Activated T-helper 1 cell treated with Interleukin-2 at 50 U/mL for 16 hours (primary cell): ENCODE data around the gene PRKCE.

Experiments used
- DNase-seq: peaks from one replicate; pipeline ENCODE4 v3.0.0-alpha.2; 2020; ENCODE audit warnings: low read depth

The PRKCE gene

DNA sequence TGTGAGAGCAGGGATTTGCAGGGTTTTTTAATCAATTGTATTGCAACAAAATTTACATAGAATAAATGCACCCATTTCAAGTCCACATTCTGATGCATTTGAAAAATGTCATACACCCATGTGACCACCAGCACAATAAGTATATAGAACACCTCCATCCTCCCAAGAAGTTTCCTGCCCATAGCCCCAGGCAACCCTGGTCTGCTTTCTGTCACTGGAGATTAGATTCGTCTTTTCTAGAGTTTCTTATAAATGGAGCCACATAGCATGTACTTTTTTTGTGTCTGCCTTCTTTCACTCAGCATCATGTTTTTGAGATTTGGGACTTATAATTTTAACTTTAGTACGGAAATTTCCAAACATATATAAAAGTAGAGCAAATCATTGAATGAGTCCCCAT is 518.6 kb downstream of the PRKCE start:
- DNase-seq = no peak

DNA sequence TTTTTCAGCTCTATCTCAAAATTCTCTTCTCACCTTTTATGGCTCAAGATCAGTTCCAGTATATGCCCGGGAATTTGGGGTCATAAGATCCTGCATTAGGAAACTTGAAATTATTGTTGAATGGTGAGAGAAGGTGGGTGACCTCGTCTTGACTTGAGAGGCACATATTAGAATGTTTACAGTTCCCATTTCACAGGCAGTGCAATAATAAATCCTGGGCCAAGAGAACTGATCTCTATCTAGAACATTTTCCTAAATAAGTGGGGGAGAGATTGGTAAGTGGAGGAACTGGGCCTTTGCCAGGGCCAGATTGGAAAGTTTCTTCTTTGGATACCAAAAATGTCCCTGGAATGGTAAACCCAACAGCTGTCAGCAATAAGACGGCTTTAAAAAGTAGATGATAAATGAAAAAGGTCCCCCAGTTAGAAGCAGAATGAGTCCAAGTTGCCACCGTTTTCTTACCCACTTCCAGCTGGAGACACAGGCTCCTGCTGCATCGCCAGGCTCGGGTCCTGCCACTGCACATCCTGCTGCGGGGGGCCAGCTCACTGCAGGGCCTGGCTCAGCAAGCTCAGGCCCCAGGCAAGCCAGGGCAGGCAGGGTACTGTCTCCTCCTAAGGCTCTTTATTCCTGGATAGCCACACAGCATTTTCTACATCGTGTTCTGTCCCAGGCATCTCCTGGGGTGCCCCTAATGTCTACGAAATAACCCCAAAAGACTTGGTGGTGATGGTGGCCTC is 519.3 kb downstream of the PRKCE start:
- no peak for DNase-seq

DNA sequence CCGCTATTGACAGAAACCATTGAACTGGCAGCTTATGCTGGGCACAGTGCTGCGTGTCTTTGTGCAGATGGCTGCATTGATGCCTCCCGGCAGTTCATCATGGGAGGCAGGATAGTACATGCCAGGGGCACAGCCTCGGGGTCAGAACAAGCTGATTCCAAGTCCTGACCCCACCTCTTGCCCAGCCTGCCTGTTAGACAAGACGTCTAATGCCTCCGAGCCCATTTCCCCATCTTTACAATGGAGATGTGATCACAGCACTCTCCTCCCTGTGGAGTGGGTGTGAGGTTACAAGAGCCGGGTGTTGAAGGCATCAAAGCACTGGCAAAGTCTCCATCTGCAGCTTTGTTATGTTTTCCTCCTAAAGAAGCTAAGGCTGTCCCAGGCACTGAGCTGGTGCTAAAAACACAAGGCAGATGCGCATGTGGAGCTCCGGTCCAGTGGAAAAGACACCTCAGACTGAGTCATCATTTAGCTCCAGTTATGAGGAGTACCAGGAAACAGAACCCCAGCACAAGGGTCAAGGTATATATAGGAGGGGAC is 520.0 kb downstream of the PRKCE start:
- DNase-seq = no peak

DNA sequence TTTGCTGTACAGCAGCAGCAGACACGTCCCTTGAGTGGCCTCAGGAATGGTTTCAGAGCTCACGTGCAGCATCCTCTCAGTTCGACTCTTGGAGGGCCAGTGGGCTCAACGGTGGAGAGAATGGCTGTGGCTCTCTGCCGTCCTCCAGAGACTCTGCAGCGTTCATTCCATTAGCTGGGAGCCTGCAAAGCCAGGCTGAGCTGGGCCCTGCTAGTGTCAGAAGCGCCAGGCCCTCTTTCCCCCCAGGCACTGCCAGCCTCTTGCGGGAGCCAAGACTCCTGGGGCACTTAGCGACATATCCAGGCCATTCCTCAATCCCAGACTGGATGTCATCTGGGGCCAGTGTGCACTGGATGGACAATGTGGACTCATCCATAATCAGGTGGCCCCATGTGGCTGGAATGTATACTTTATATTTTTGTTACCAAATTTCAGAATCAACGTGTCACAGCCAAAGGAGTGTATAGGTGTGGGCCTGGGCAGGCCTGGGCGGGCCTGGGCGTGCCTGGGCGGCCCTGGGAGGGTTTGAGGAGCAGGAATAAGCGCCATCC is 520.6 kb downstream of the PRKCE start:
- no peak for DNase-seq

DNA sequence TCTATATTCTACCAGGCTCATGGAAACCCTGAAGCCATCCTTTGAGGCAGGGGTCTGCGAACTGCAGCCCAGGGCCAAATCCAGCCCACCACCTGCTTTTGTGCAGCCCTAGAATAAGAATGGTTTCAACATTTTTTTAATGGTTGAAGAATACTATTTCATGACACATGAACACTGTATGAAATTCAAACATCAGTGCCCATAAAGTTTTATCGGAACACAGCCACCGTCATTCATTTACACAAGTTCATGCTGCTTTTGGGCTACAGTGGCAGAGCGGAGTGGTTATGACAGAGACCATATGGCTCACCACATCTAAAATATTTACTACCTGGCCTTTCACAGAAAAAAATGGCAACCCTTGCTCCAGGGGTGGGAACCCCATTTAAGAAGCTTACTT is 521.6 kb downstream of the PRKCE start:
- no peak for DNase-seq

DNA sequence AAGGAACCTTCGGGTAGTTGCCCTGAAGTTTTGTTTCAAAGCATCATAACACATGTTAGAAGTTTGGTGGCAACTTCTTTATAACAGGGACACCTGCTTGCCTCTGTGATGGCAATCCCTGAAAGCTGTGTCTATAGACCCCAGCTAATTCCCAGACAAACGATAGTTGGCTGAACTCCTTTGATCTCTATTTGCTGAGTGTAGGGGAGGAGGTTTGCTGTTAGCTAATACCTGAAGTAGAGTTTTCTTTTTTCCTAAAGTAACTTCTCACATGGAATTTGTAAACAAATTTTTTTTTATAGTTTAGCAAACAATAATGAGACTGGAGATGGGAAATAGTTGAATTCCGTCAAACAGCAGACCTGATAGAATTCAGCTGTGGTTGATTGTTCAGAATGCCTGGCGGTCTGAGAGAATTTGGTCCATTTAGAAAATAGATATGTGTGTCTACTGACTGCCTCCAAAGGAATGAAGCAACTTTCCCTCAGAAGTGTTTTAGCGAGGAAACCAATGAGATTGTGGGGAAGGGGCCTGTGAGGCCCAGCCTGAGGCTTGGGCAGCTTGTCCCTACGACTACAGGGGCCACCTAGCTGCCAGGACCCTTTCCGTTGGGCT is 522.3 kb downstream of the PRKCE start:
- DNase-seq = no peak

DNA sequence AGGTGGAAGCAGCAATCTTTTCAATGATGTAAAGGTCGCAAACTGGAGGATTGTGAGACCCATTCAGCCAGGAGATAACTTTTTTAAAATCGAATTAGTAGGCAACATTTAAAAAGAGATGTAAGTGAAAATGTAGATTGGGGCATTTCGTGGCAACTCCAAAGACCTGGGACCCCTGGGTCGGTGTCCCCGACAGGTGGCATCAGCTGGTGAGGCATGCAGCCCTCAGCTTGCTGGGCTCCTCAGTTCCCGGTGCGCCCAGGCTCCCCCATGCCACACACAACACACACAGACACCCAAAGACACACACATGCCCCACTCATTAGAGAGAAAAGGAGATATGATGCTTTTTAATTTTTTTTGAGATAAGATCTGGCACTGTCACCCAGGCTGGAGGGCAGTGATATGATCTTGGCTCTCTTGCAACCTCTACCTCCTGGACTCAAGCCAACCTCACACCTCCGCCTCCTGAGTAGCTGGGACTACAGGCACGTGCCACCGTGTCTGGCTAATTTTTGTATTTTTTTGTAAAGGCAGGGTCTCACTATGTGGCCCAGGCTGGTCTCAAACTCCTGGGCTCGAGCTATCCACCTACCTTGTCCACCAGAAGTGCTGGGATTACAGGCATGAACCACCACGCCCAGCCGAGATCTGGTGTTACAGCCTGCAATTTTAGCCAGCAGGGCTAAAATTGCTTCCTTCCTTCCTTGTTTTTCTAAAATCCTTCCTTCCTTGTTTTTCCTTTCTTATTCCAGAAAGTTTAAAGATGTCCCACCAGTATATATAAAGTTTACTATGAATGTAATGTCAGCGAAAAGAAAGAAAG is 523.1 kb downstream of the PRKCE start:
- no peak for DNase-seq

DNA sequence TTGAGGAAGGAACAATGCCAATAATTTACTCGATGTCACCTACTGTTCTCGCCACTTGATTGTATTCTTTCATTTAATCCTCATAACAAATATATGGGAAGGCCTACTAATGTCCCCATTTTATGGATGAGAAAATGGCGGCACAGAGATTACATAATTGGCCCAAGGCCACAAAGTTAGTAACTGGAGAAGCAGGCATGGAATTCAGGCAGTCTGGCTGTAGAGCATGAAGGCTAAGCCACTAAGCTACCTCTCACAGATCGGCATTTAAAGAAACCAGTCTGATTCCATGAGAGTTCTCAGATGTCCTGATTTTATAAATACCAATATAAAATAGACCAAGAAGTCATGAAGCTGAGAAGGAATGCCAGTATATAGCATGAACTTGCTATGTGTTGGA is 523.9 kb downstream of the PRKCE start:
- DNase-seq = no peak

DNA sequence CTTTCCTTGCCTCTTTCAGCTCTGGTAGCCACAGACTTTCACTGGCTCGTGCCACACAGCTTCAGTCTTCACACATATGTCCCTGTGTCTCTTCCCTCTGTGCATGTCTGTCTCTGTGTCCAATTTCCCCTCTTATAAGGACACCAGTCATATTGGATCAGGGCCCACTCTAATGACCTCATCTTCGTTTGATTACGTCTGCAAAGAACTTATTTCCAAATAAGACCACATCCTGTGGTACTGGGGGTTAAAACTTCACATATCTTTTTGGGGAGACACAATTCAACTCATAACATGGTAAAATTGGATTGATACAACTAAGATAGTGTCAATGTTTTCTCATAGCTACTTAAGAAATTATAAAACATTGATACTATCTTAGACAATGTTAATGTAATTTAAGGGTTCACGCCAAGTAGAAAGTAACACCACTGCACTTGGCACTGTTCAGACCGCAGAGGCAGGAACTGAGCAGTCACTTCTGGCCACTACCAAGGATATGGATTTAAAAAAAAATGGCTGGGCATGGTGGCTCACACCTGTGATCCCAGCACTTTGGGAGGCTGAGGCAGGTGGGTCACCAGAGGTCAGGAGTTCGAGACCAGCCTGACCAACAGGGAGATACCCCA is 526.1 kb downstream of the PRKCE start:
- no peak for DNase-seq

DNA sequence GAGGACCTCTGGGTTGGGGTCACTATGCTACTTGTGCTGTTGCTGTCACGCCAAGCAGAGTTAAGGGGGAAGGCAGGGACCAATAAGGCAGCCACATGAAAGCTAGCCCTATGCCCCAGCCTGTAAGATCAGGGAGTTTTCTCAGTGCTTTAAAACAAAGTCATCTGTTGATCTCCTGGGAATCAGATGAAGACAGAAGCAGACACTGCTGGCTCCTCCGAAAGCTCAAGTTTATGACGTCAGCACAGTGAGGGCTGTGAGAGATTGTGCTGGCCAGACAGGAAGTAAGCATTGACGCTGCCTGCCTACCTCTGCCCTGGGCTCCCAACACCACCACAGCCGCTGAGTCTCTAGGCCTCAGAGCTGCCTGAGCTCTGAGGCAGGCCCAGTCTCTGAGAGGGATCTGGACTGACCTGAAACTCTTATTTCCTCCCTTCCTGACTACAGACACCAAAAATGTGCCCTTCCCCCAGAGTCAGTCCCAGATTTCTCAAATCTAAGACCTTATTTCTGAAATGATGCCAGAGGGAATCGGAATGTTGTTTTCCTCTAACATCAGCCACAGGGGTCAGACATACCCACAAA is 527.7 kb downstream of the PRKCE start:
- peak; percentile 18 for DNase-seq

DNA sequence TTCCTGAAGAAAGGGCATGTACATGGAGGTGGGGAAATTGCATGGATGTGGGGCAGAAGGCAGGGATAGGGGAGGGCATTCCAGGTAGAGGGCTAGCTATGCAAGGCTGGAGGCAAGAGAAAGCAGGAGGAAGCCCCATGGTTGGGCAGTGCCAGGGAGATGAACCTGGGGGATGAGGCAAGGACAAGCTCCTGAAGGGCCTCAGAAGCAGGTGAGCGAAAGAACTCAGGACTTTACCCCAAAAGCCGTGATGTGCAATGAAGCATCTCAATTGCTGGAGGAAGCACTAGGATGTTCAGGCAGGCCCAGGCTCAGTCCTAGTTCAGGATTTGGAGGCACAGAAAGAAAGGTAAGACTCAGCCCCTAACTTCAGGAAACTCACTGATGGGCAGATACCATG is 528.7 kb downstream of the PRKCE start:
- DNase-seq = no peak

DNA sequence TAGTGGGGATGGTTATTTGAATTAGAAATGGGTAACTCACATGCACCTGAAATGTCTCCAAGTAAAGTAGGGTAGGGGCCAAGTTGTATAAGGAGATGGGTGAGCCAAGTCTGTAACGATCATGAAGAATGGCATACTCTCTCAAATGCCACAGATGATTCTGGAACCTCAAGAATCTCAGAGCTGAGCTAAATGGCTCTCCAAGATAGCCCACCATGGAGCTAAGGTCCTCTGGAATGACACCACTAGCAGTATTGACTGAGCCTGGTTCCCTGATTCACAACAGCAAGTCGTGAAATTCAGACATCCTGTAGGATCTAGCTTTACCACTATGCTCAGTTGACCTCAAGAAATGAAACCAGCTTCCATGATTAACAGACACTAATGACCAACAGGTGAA is 529.8 kb downstream of the PRKCE start:
- DNase-seq = no peak

DNA sequence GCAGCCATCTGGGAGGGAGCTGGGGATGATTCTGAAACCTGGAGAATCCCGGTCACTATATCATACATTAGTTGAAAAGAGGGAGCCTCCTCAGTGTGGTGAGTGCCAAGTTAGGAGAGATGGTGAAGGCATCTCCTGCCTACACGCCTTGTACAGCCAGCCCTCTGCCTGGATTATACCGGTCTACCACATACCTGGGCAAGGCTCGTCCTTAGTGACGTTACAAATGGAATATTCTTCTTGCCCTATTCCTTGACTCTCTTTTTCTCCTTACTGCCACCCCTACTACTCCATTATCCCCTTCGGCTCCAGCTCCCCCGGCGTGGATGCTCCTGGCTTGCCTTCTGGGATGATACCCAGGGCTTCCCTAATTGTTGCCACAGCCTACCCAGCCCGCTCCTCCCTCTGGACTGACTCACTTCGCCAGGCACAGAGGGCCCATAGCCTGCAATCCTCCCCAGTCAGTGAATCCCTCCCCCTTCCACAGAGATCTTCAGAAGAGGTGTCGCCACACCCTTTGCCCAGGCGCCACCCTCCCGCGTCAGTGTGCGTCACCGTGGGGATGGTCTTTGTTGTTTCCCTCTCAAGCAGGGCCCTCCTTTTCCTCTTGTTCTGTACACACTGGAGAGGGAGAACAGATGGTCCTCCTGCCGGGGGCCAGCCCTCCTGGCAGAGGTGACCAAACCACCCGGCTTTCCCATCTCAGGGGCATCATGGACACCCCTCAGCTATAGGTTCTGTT is 530.5 kb downstream of the PRKCE start:
- no peak for DNase-seq

DNA sequence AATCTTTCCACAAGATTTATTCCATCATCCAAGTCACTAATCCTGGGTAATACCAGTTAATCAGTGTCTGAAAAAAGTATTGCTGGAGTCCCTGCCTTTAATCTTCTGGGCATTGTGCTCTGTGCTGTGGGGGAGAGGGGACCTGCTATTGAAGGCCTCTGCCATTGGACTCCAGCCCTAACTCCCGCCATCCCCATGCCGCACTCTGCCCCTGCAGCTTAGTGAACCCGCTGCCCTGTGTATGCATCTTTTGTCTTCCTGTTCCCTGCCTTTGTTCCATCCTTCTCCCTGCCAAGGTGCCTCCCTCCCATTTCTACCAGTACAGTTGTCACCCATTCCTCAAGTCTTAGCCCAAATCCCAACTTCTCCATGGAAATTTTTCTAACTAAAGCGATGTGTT is 532.0 kb downstream of the PRKCE start:
- DNase-seq = no peak

DNA sequence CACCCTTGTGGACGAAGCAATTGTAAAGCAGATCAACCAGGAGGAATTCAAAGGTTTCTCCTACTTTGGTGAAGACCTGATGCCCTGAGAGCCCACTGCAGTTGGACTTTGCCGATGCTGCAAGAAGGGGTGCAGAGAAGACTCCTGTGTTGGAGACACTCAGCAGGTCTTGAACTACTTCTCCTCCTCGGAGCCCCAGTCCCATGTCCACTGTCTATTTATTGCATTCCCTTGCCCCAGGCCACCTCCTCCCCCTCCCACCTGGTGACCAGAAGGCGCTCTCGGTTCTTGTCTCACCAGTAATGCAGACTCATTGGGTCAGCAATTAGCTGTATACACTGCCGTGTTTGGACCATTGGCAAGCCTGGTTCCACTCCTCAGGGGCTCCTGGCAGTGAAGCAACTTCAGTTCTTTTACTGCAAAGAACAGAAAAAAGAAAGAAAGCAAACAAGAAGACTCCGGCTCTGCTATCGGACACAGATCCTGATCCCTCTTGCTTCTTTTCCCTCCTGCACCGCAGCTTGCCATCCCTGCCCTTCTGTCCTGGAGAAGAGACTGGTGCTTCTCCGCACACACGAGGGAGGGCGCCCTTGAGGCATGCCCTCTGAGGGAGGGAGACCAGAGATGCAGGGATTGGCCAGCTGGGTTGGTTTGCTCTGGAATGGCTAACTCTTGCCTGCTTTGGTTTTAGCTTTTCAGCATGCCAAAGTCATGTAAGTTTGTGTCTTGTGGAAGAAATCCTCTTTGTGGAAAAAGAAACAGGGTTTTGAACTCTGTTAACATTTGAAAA is 533.5 kb downstream of the PRKCE start:
- no peak for DNase-seq

DNA sequence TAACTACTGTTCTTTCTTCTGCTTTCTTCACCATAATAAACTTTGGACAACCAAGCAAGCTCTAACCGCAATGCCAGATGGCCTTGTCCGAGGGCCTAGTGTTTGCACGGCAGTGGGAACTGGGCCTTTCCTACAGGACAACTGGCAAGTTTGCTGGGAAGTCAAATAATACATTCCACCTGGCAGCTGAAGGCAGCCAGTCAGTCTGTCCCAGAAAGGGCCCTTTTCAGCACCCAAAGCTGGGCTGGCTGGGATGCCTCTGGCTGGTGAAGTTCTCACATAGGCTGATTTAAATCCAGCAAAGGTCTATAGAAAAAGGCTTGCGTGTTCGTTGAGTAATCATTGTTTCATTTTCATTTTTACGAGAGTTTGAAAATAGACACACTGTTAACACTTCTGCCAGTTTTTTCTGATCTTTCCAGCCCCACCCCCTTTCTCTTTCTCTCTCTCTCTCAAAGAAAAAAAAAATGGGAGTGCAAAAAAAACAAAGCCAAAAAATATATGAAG is 535.7 kb downstream of the PRKCE start:
- no peak for DNase-seq

DNA sequence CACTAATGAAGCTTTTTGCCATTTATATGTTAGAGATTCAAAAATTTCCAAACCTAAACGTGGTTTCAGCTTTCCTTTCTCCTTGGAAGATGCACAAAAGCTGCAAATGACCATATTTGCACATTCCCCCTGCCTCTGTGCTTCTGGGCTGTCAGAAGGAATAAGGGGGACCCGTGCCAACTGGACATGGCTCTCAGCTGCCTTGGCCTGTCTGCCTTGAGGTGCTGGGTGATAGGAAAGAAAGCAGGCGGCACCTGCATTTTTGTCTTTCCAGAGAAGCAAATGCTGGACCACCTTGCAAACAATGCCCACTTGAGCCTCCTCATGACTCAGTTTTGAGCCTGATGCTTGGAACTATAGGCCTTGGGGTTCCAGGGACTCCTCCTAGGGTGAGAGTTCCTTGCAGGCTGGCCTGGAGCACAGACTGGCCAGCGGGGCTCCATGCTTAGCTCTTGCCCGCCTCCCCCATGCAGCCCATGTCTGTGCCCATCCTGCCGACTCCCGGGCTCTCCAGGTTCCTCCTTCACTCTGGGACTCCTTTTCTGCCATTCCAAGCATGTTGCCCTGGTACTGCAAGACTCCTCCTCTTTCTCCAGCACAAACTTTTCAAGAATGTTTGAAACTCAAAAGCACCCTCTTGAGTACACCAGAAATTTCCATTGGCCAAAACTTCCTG is 536.7 kb downstream of the PRKCE start:
- no peak for DNase-seq

DNA sequence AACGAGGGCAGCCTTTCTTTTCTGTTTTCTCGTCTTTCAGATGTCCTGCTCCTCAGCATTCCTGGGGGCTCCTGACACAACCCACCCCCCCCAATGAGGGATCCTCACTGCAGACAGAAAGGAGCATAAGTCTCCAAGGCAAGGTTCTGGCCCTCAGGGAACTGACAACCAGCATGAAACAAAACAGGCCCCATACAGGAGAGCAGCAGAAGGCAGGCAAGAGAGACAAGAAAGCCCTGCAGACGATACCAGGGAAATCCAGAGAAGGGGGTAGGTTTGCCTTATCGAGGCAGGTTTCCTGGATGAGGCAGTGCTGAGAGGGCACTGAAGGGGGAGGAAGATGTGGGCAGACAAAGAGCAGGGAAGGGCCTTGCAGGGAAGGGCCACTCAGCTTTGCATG is 541.9 kb downstream of the PRKCE start:
- DNase-seq = no peak

DNA sequence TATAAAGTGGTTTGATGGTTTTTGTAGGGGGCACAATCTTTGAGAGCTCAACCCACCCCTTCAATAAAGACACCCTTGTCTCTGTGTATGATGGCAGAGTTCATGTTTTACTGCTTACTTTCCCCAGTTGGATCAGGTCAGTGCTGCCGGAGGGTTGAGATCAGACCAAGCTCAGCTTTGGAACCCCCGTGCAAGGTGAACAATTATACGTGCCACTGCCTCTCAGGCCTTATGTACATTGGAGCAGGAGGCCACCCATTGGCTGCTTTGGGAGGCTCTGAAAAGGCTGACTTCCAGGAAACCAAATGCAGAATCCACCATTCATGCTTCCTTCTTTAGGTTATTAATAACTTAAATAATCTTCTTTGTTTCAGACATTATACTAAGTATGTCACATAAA is 542.4 kb downstream of the PRKCE start:
- no peak for DNase-seq
